ENCODE measurements around the gene DHODH. TPM values are rescaled to one million over a fixed set of nuclear protein-coding genes. Genes with fewer than 3 reads are reported as not detected.

Gene DHODH
- polyA plus RNA-seq, 1 donor from 2014 or later, result 3.8 TPM

DNA sequence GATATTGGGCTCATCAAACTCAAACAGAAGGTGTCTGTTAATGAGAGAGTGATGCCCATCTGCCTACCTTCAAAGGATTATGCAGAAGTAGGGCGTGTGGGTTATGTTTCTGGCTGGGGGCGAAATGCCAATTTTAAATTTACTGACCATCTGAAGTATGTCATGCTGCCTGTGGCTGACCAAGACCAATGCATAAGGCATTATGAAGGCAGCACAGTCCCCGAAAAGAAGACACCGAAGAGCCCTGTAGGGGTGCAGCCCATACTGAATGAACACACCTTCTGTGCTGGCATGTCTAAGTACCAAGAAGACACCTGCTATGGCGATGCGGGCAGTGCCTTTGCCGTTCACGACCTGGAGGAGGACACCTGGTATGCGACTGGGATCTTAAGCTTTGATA lies 51.9 kb downstream of the DHODH start:
- Histone ChIP-seq H3F3A (ENCODE audit: insufficient read depth, low read length, poor library complexity, severe bottlenecking) (no peaks in the 10 kb centered on the region), H3K4me2 (ENCODE audit: low read length) (no peak overlapping the region), H3K36me3 (ENCODE audit: insufficient read depth, low read length) (no peaks in the 10 kb centered on the region), H3K79me2 (replicated peaks; ENCODE audit: insufficient read depth, low read length) (no peaks in the 10 kb centered on the region), H3K27ac (ENCODE audit: low read length) (no peak overlapping the region), H3K9me2 (ENCODE audit: insufficient read depth, low read length) (no peaks in the 10 kb centered on the region), H2AFZ (ENCODE audit: low read depth, low read length) (no peak overlapping the region), H4K20me1 (ENCODE audit: insufficient read depth) (no peaks in the 10 kb centered on the region), H3K4me3 (ENCODE audit: low read length) (no peak overlapping the region), H3K9ac (ENCODE audit: low read length) (no peak overlapping the region), H3K27me3 (ENCODE audit: insufficient read depth, low read depth, low read length) (no peaks in the 10 kb centered on the region), H3K9me3 (ENCODE audit: low read length) (no peaks in the 10 kb centered on the region)
- TF ChIP-seq POLR2AphosphoS5 (IDR thresholded peaks at IDR 0.05), result no peak

DNA sequence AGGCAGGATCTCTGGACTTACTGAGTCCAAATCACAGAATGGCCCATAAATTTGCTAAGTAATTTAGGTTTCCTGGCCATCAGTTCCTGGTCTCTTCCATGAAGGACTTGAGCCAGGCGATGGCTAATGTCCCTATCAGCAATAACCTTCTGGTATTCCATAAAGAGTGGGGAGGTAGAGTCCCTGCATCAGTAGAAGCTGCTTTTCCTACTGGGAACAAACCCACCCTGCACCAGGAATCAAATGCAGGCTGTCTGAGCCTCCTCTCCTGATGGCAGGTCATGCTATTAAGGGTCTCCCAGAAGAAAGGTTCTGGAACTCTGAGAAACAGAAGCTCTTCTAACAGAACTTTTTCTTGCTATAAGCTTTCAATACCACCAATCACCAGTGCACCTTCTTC lies 53.0 kb downstream of the DHODH start:
- no peaks in the 10 kb centered on the region for H3K79me2 ChIP-seq (replicated peaks; ENCODE audit: insufficient read depth, low read length)

DNA sequence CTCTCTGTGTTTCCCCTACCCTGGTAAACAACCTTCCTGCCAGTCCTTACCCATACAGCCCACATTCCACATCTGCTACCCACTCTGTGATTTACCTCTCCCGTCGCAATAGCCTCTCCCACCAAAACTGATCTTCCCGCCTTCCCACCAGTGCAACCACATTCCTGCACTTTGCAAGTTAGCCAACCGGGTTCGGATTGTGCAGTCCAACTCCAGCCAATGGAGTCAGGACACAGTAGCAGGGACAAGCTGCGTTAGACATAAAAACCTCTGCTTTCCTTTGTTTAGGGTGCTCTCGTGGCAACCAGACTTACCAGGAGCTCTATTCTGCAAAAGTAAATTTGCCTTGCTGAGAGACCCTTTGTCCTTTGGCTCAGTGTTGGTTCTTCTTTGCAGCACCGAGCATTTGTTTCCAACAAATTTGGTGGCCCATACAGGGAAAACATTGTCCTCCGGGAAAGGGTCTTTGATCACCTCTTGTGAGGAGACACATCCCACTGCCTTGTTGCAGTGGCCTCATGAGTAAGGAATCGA lies 55.9 kb downstream of the DHODH start:
- H3K27ac ChIP-seq (ENCODE audit: low read length), result no peak overlapping the region
- no peak overlapping the region for H3K4me3 ChIP-seq (ENCODE audit: low read length)
- no peak overlapping the region for H3K9ac ChIP-seq (ENCODE audit: low read length)
- H3K36me3 ChIP-seq (ENCODE audit: insufficient read depth, low read length), result no peaks in the 10 kb centered on the region
- no peaks in the 10 kb centered on the region for H3K9me2 ChIP-seq (ENCODE audit: insufficient read depth, low read length)
- no peaks in the 10 kb centered on the region for H3K79me2 ChIP-seq (replicated peaks; ENCODE audit: insufficient read depth, low read length)
- no peaks in the 10 kb centered on the region for H4K20me1 ChIP-seq (ENCODE audit: insufficient read depth)
- H3K27me3 ChIP-seq (ENCODE audit: insufficient read depth, low read depth, low read length), result no peaks in the 10 kb centered on the region
- H3F3A ChIP-seq (ENCODE audit: insufficient read depth, low read length, poor library complexity, severe bottlenecking), result no peaks in the 10 kb centered on the region
- no peak overlapping the region for H3K4me2 ChIP-seq (ENCODE audit: low read length)
- H2AFZ ChIP-seq (ENCODE audit: low read depth, low read length), result no peak overlapping the region
- no peaks in the 10 kb centered on the region for H3K9me3 ChIP-seq (ENCODE audit: low read length)
- no peak for TF ChIP-seq MXI1 (conservative IDR thresholded peaks at IDR 0.05; ENCODE audit: poor library complexity, severe bottlenecking)
- TF ChIP-seq SMC3 (conservative IDR thresholded peaks at IDR 0.05; ENCODE audit: poor library complexity), result no peak
- no peak for TF ChIP-seq POLR2AphosphoS5 (IDR thresholded peaks at IDR 0.05)
- TF ChIP-seq, protein P1, sequence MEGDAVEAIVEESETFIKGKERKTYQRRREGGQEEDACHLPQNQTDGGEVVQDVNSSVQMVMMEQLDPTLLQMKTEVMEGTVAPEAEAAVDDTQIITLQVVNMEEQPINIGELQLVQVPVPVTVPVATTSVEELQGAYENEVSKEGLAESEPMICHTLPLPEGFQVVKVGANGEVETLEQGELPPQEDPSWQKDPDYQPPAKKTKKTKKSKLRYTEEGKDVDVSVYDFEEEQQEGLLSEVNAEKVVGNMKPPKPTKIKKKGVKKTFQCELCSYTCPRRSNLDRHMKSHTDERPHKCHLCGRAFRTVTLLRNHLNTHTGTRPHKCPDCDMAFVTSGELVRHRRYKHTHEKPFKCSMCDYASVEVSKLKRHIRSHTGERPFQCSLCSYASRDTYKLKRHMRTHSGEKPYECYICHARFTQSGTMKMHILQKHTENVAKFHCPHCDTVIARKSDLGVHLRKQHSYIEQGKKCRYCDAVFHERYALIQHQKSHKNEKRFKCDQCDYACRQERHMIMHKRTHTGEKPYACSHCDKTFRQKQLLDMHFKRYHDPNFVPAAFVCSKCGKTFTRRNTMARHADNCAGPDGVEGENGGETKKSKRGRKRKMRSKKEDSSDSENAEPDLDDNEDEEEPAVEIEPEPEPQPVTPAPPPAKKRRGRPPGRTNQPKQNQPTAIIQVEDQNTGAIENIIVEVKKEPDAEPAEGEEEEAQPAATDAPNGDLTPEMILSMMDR (IDR thresholded peaks at IDR 0.05; ENCODE audit: poor library complexity, severe bottlenecking), result no peak
- no peak for TF ChIP-seq TAF1 (IDR thresholded peaks at IDR 0.05; ENCODE audit: low read depth)
- no peak for TF ChIP-seq EP300 (conservative IDR thresholded peaks at IDR 0.05; ENCODE audit: poor library complexity, severe bottlenecking)

More for the DNA sequence above, 53.0 kb downstream of the DHODH start:
- Histone ChIP-seq H3K9me3 (ENCODE audit: low read length) (no peaks in the 10 kb centered on the region), H3K27me3 (ENCODE audit: insufficient read depth, low read depth, low read length) (no peaks in the 10 kb centered on the region), H3K27ac (ENCODE audit: low read length) (no peak overlapping the region), H3K9ac (ENCODE audit: low read length) (no peak overlapping the region), H3F3A (ENCODE audit: insufficient read depth, low read length, poor library complexity, severe bottlenecking) (no peaks in the 10 kb centered on the region), H3K4me3 (ENCODE audit: low read length) (no peak overlapping the region), H3K9me2 (ENCODE audit: insufficient read depth, low read length) (no peaks in the 10 kb centered on the region), H3K4me2 (ENCODE audit: low read length) (no peak overlapping the region), H2AFZ (ENCODE audit: low read depth, low read length) (no peak overlapping the region), H3K36me3 (ENCODE audit: insufficient read depth, low read length) (no peaks in the 10 kb centered on the region), H4K20me1 (ENCODE audit: insufficient read depth) (no peaks in the 10 kb centered on the region)
- TF ChIP-seq RAD21 (conservative IDR thresholded peaks at IDR 0.05) (no peak), POLR2AphosphoS5 (IDR thresholded peaks at IDR 0.05) (no peak), MXI1 (conservative IDR thresholded peaks at IDR 0.05; ENCODE audit: poor library complexity, severe bottlenecking) (no peak), EZH2 (IDR thresholded peaks at IDR 0.05; ENCODE audit: borderline replicate concordance, insufficient read depth, low read length, poor library complexity, severe bottlenecking) (no peak), EP300 (conservative IDR thresholded peaks at IDR 0.05; ENCODE audit: poor library complexity, severe bottlenecking) (no peak), SMC3 (conservative IDR thresholded peaks at IDR 0.05; ENCODE audit: poor library complexity) (no peak), TAF1 (IDR thresholded peaks at IDR 0.05; ENCODE audit: low read depth) (no peak)
- TF ChIP-seq, protein P1 (IDR thresholded peaks at IDR 0.05; ENCODE audit: poor library complexity, severe bottlenecking), result no peak
- TF ChIP-seq, protein P2, sequence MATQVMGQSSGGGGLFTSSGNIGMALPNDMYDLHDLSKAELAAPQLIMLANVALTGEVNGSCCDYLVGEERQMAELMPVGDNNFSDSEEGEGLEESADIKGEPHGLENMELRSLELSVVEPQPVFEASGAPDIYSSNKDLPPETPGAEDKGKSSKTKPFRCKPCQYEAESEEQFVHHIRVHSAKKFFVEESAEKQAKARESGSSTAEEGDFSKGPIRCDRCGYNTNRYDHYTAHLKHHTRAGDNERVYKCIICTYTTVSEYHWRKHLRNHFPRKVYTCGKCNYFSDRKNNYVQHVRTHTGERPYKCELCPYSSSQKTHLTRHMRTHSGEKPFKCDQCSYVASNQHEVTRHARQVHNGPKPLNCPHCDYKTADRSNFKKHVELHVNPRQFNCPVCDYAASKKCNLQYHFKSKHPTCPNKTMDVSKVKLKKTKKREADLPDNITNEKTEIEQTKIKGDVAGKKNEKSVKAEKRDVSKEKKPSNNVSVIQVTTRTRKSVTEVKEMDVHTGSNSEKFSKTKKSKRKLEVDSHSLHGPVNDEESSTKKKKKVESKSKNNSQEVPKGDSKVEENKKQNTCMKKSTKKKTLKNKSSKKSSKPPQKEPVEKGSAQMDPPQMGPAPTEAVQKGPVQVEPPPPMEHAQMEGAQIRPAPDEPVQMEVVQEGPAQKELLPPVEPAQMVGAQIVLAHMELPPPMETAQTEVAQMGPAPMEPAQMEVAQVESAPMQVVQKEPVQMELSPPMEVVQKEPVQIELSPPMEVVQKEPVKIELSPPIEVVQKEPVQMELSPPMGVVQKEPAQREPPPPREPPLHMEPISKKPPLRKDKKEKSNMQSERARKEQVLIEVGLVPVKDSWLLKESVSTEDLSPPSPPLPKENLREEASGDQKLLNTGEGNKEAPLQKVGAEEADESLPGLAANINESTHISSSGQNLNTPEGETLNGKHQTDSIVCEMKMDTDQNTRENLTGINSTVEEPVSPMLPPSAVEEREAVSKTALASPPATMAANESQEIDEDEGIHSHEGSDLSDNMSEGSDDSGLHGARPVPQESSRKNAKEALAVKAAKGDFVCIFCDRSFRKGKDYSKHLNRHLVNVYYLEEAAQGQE (IDR thresholded peaks at IDR 0.05; ENCODE audit: borderline replicate concordance), result no peak
